Measurements from ENCODE around the gene EIF2B5.

GRCh38 chr3:184168363-184169120 is 33.4 kb downstream of the EIF2B5 start:
- TF ChIP-seq CTCF (IDR thresholded peaks at IDR 0.05; ENCODE audit: low read length) (no peak), EZH2 (IDR thresholded peaks at IDR 0.05; ENCODE audit: borderline replicate concordance, low read length) (no peak)
